PC-3 (cell line): Measurements from ENCODE around the gene DOC2B.

Experiments
- CTCF ChIP-seq: fragments of 300-600 bp; sonication (generic); conservative IDR thresholded peaks from 2 replicates; pipeline ENCODE4 v1.5.1; 2017; ENCODE audit warnings: antibody characterized with exemption, low read depth, mild to moderate bottlenecking, low read length
- EZH2phosphoT487 ChIP-seq: fragments of 300-600 bp; sonication (generic); IDR thresholded peaks from 2 replicates; pipeline ENCODE4 v1.6.1; 2018; ENCODE audit warnings: mild to moderate bottlenecking, antibody characterized with exemption, low read length, borderline replicate concordance

- TF ChIP-seq CTCF (no peak), EZH2phosphoT487 (no peak)
Observed at GRCh38 chr17:227946-228615, 46.6 kb upstream of the DOC2B start.
